Activated CD4-positive, alpha-beta T cell treated with anti-CD3 and anti-CD28 coated beads, Interleukin-2, amount 10 ng/mL, durations not matched to agents 7 days and 5 days (primary cell): ENCODE data around the gene SNX11. TPM values are rescaled to one million over a fixed set of nuclear protein-coding genes. Genes with fewer than 3 reads are reported as not detected.

Source experiments
- CTCF ChIA-PET: fragments of 350-600 bp; sonication (Branson Sonifier 250); formaldehyde crosslinking; loops from one replicate; lab custom pipeline; 2021; ENCODE audit warnings: antibody characterized with exemption; lab: Charles Lee
- POLR2A ChIA-PET: fragments of 350-600 bp; sonication (Branson Sonifier 250); formaldehyde crosslinking; loops from one replicate; lab custom pipeline; 2021; ENCODE audit warnings: antibody characterized with exemption; lab: Charles Lee
- DNase-seq: peaks from one replicate; pipeline ENCODE4 v3.0.0-alpha.2; 2020
- H3K27ac Mint-ChIP-seq: one replicate; pipeline ENCODE4 v1.8.0; 2021; ENCODE audit warnings: mild to moderate bottlenecking, moderate library complexity, mixed read lengths
- H3K27me3 Mint-ChIP-seq: one replicate; pipeline ENCODE4 v1.8.0; 2021; ENCODE audit warnings: mixed read lengths
- H3K36me3 Mint-ChIP-seq: one replicate; pipeline ENCODE4 v1.8.0; 2021; ENCODE audit warnings: low read depth, mixed read lengths
- H3K4me1 Mint-ChIP-seq: one replicate; pipeline ENCODE4 v1.8.0; 2021; ENCODE audit warnings: mixed read lengths
- H3K4me3 Mint-ChIP-seq: one replicate; pipeline ENCODE4 v1.8.0; 2021; ENCODE audit warnings: mild to moderate bottlenecking, moderate library complexity, mixed read lengths
- H3K9me3 Mint-ChIP-seq: one replicate; pipeline ENCODE4 v1.8.0; 2021; ENCODE audit warnings: mixed read lengths
- total RNA-seq, 2 experiments: library from RNA; stranded (reverse); gene quantifications; one replicate each; pipeline ENCODE4 v1.2.3, GENCODE V29; 2021

The SNX11 gene
- total RNA-seq, 2 experiments from 2014 or later: 21.2 to 22.4 TPM

- no peak overlapping the region for H3K4me3 Mint-ChIP-seq
- ChIA-PET POLR2A (no interaction called here), CTCF (interaction anchor here (0.8 to 1.2 kb wide), 5 partner anchors 16 to 38 kb away, joined by 3 to 5 read pairs (median 3); partner anchors contain the start of gene SNX11)
- H3K4me1 Mint-ChIP-seq: no peaks in the 10 kb centered on the region
- H3K9me3 Mint-ChIP-seq: no peaks in the 10 kb centered on the region
- H3K36me3 Mint-ChIP-seq: peaks cover 28% of the 10 kb centered on the region
- no peak overlapping the region for H3K27ac Mint-ChIP-seq
- no peaks in the 10 kb centered on the region for H3K27me3 Mint-ChIP-seq
- DNase-seq: no peak
These were observed 16.3 kb downstream of the SNX11 start for GRCh38 chr17:48123776-48124388.

- no peaks in the 10 kb centered on the region for H3K4me1 Mint-ChIP-seq
- ChIA-PET CTCF (interaction anchor here (1.5 kb wide), 1 partner anchor 20 kb away, joined by 4 read pairs; no protein-coding TSS in a partner anchor), POLR2A (no interaction called here)
- DNase-seq: no peak
- no peak overlapping the region for H3K27ac Mint-ChIP-seq
- no peaks in the 10 kb centered on the region for H3K27me3 Mint-ChIP-seq
- H3K4me3 Mint-ChIP-seq: no peak overlapping the region
- H3K9me3 Mint-ChIP-seq: no peaks in the 10 kb centered on the region
- H3K36me3 Mint-ChIP-seq: peaks cover 20% of the 10 kb centered on the region
These were observed 18.4 kb downstream of the SNX11 start for GRCh38 chr17:48125829-48126531.

GRCh38 chr17:48126532-48126850 lies 18.9 kb downstream of the SNX11 start:
- Mint-ChIP-seq H3K4me1 (no peaks in the 10 kb centered on the region), H3K27me3 (no peaks in the 10 kb centered on the region)

GRCh38 chr17:48127371-48128051 lies 19.9 kb downstream of the SNX11 start:
- POLR2A ChIA-PET: no interaction called here
- no peak for DNase-seq
- no peaks in the 10 kb centered on the region for H3K9me3 Mint-ChIP-seq
- H3K27ac Mint-ChIP-seq: no peak overlapping the region
- no peaks in the 10 kb centered on the region for H3K27me3 Mint-ChIP-seq
- no peak overlapping the region for H3K4me3 Mint-ChIP-seq
- H3K4me1 Mint-ChIP-seq: no peaks in the 10 kb centered on the region
- peaks cover 17% of the 10 kb centered on the region for H3K36me3 Mint-ChIP-seq
- CTCF ChIA-PET: no interaction called here

More at GRCh38 chr17:48126532-48126850, 18.9 kb downstream of the SNX11 start:
- Mint-ChIP-seq H3K36me3 (peaks cover 19% of the 10 kb centered on the region), H3K9me3 (no peaks in the 10 kb centered on the region), H3K4me3 (no peak overlapping the region), H3K27ac (no peak overlapping the region)
- POLR2A ChIA-PET: no interaction called here
- CTCF ChIA-PET: interaction anchor here (1.5 kb wide), 1 partner anchor 21 kb away, joined by 4 read pairs; no protein-coding TSS in a partner anchor
- DNase-seq: no peak

- ChIA-PET POLR2A (no interaction called here), CTCF (interaction anchor here (0.9 to 1.3 kb wide), 4 partner anchors 15 to 498 kb away, joined by 3 to 5 read pairs (median 3); partner anchors contain the start of gene HOXB9)
- H3K27ac Mint-ChIP-seq: no peak overlapping the region
- no peaks in the 10 kb centered on the region for H3K9me3 Mint-ChIP-seq
- DNase-seq: no peak
- H3K27me3 Mint-ChIP-seq: no peaks in the 10 kb centered on the region
- peaks cover 10% of the 10 kb centered on the region for H3K36me3 Mint-ChIP-seq
- H3K4me1 Mint-ChIP-seq: no peaks in the 10 kb centered on the region
- no peak overlapping the region for H3K4me3 Mint-ChIP-seq
These were observed 20.8 kb downstream of the SNX11 start for GRCh38 chr17:48128400-48128799.

- ChIA-PET CTCF (interaction anchor here (0.7 to 1.2 kb wide), 2 partner anchors 50 to 62 kb away, joined by 3 to 4 read pairs; no protein-coding TSS in a partner anchor), POLR2A (no interaction called here)
- DNase-seq: no peak
- Mint-ChIP-seq H3K27ac (no peak overlapping the region), H3K36me3 (peaks cover 10% of the 10 kb centered on the region), H3K9me3 (no peaks in the 10 kb centered on the region), H3K27me3 (no peaks in the 10 kb centered on the region), H3K4me3 (no peak overlapping the region), H3K4me1 (no peaks in the 10 kb centered on the region)
These were observed 22.4 kb downstream of the SNX11 start for GRCh38 chr17:48129981-48130380.

GRCh38 chr17:48131216-48131824 lies 23.8 kb downstream of the SNX11 start:
- POLR2A ChIA-PET: interaction anchor here (0.6 kb wide), 1 partner anchor 357 kb away, joined by 3 read pairs; no protein-coding TSS in a partner anchor

GRCh38 chr17:48132385-48132784 lies 24.8 kb downstream of the SNX11 start:
- no peaks in the 10 kb centered on the region for H3K4me1 Mint-ChIP-seq
- H3K9me3 Mint-ChIP-seq: no peaks in the 10 kb centered on the region
- H3K27me3 Mint-ChIP-seq: no peaks in the 10 kb centered on the region
- peaks cover 12% of the 10 kb centered on the region for H3K36me3 Mint-ChIP-seq
- DNase-seq: no peak
- ChIA-PET POLR2A (no interaction called here), CTCF (interaction anchor here (0.9 to 1.6 kb wide), 3 partner anchors 16 to 45 kb away, joined by 3 read pairs; no protein-coding TSS in a partner anchor)
- H3K27ac Mint-ChIP-seq: peak overlapping the region; percentile 2
- no peak overlapping the region for H3K4me3 Mint-ChIP-seq

More at GRCh38 chr17:48131216-48131824, 23.8 kb downstream of the SNX11 start:
- DNase-seq: peak; percentile 75
- Mint-ChIP-seq H3K27me3 (no peaks in the 10 kb centered on the region), H3K36me3 (peaks cover 11% of the 10 kb centered on the region), H3K27ac (peak overlapping the region; percentile 69), H3K4me1 (no peaks in the 10 kb centered on the region), H3K4me3 (no peak overlapping the region), H3K9me3 (no peaks in the 10 kb centered on the region)
- CTCF ChIA-PET: interaction anchor here (0.6 to 1.6 kb wide), 3 partner anchors 17 to 142 kb away, joined by 3 to 4 read pairs (median 3); no protein-coding TSS in a partner anchor

GRCh38 chr17:48134912-48135480 lies 27.4 kb downstream of the SNX11 start:
- ChIA-PET POLR2A (no interaction called here), CTCF (interaction anchor here (1.1 kb wide), 1 partner anchor 28 kb away, joined by 3 read pairs; no protein-coding TSS in a partner anchor)
- Mint-ChIP-seq H3K27ac (no peak overlapping the region), H3K36me3 (peaks cover 14% of the 10 kb centered on the region), H3K27me3 (no peaks in the 10 kb centered on the region), H3K4me3 (no peak overlapping the region), H3K9me3 (no peaks in the 10 kb centered on the region), H3K4me1 (peaks cover under 1% of the 10 kb centered on the region)
- no peak for DNase-seq

- CTCF ChIA-PET: interaction anchor here (0.6 kb wide), 2 partner anchors 21 to 90 kb away, joined by 3 read pairs; no protein-coding TSS in a partner anchor
- no peak overlapping the region for H3K4me3 Mint-ChIP-seq
- H3K4me1 Mint-ChIP-seq: peaks cover 8% of the 10 kb centered on the region
- H3K36me3 Mint-ChIP-seq: peaks cover 16% of the 10 kb centered on the region
- DNase-seq: no peak
- POLR2A ChIA-PET: no interaction called here
- no peaks in the 10 kb centered on the region for H3K9me3 Mint-ChIP-seq
- H3K27me3 Mint-ChIP-seq: no peaks in the 10 kb centered on the region
- H3K27ac Mint-ChIP-seq: no peak overlapping the region
These were observed 30.1 kb downstream of the SNX11 start for GRCh38 chr17:48137656-48138055.

- H3K27me3 Mint-ChIP-seq: no peaks in the 10 kb centered on the region
- H3K36me3 Mint-ChIP-seq: peaks cover 25% of the 10 kb centered on the region
- CTCF ChIA-PET: interaction anchor here (0.6 to 0.9 kb wide), 3 partner anchors 16 to 753 kb away, joined by 3 to 5 read pairs (median 3); partner anchors contain the start of gene ATP5MC1
These were observed 32.4 kb downstream of the SNX11 start for GRCh38 chr17:48139944-48140343.

GRCh38 chr17:48143629-48144028 lies 36.1 kb downstream of the SNX11 start:
- Mint-ChIP-seq H3K27ac (no peak overlapping the region), H3K36me3 (peaks cover 39% of the 10 kb centered on the region), H3K4me3 (no peak overlapping the region), H3K4me1 (peaks cover 8% of the 10 kb centered on the region), H3K9me3 (no peaks in the 10 kb centered on the region), H3K27me3 (no peaks in the 10 kb centered on the region)
- DNase-seq: no peak
- ChIA-PET CTCF (no interaction called here), POLR2A (no interaction called here)

More at GRCh38 chr17:48139944-48140343, 32.4 kb downstream of the SNX11 start:
- Mint-ChIP-seq H3K4me3 (no peak overlapping the region), H3K9me3 (no peaks in the 10 kb centered on the region), H3K27ac (no peak overlapping the region), H3K4me1 (peaks cover 8% of the 10 kb centered on the region)
- no peak for DNase-seq
- POLR2A ChIA-PET: interaction anchor here (0.6 kb wide), 1 partner anchor 375 kb away, joined by 7 read pairs; no protein-coding TSS in a partner anchor
